ENCODE data around the gene MGAT3.

GRCh38 chr22:39487826-39488520 is 31.2 kb downstream of the MGAT3 start:
- TF ChIP-seq CTCF (IDR thresholded peaks at IDR 0.05) (no peak), POLR2A (IDR thresholded peaks at IDR 0.05) (no peak)
